GM21723 (cell line): ENCODE results near the gene CUL3.
A peak's percentile ranks its signal among the peaks of the same experiment; 100 is the strongest.
"Not testable (repeated sequence)": the region's sequence is repeated elsewhere in the genome, so short reads cannot be mapped to it uniquely, and the experiment has no call there.

Source experiments
- ATAC-seq: cut with Tn5 transposase; IDR thresholded peaks from one replicate; pipeline ENCODE4 v1.9.1; 2021; ENCODE audit warnings: mild to moderate bottlenecking, moderate library complexity; ENCODE audit not compliant: unreplicated experiment

Gene CUL3

GRCh38 chr2:224585211-224586088 is at the start of gene CUL3:
Gene CUL3 (minus strand): TSS chr2:224585363. CDS start chr2:224585009, 354 bp downstream.
- peak; percentile 80 for ATAC-seq

GRCh38 chr2:224630659-224631550 is 45.7 kb upstream of the CUL3 start:
- no peak for ATAC-seq

DNA sequence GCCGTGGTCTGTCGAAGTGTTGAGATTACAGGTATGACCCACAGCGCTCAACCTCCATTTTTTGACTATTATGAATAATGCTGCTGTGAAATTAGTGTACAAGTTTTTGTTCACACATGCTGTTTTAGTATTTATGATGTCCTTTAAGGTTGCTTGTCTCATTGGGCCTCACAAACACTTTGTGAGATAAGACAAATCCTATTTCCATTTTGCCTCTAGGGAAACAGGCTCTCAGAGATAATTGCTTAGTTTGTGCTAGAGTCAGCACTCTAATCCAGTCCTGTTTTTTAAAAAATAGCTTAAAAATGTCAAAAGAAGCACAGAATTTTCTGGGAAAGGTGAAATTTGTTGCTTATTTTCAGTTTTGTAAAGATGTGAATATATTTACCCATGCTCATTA is 43.3 kb upstream of the CUL3 start:
- no peak for ATAC-seq

GRCh38 chr2:224626735-224627134 is 41.6 kb upstream of the CUL3 start:
- no peak for ATAC-seq

DNA sequence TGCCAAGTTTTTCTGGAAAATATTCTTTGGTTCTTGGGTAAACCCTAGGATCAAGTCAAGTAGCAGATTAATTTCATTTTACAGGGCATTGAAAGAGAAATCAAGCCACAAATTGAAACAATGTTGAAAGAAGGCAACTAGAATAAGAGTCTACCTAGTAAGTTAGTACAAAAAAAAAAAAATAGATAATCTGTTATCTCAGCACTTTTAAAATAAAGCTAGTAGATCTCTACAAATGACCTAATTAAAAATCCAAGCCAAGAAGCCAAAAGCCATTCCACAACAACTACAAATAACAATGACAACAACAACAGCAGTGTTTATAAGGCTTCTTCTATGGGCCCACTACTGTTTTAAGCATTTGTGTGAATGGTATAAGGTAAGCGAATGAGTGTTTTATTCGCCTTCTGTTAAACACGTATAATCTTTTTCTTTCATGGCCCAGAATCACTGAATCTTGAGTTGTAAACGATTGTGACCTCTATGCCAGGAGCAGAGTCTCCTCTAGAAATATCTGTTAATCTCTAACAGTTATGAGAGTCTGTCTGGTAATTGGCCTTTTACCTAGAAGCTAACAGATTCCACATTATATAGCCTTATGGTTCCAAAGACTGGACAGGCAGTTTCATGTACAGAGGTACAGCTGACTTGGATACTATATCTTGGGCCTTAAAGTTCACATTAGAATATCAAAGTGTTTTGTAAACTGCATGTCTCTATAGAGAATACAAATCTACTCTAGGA is 28.6 kb upstream of the CUL3 start:
- no peak for ATAC-seq

- ATAC-seq, result no peak
Measured at GRCh38 chr2:224612578-224612977, 27.4 kb upstream of the CUL3 start.

GRCh38 chr2:224611938-224612337 is 26.8 kb upstream of the CUL3 start:
- no peak for ATAC-seq

GRCh38 chr2:224608104-224608503 is 22.9 kb upstream of the CUL3 start:
- ATAC-seq, result no peak

DNA sequence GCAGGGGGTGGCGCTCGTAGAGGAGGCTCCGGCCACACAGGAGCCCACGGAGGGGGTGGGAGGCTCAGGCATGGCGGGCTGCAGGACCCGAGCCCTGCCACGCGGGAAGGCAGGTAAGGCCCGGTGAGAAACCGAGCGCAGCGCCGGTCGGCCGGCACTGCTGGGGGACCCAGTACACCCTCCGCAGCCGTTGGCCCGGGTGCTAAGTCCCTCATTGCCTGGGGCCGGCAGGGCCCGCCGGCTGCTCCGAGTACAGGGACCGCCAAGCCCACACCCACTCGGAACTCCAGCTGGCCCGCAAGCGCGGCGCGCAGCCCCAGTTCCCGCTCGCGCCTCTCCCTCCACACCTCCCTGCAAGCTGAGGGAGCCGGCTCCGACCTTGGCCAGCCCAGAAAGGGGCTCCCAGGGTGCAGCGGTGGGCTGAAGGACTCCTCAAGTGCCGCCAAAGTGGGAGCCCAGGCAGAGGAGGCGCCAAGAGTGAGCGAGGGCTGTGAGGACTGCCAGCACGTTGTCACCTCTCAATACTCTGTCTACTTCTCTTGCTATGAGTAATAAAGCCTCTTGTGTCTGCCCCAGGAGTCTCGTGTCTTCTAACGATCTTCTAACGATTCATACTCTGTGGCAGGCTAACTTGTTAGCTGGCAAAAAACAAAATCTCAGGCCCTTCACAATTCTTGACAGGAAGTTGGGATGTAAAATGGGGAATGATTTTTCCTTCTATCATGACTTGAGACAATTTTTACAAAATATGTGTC is 18.8 kb upstream of the CUL3 start:
- not testable (repeated sequence) for ATAC-seq

- ATAC-seq, result not testable (repeated sequence)
Measured at GRCh38 chr2:224602778-224603375, 17.7 kb upstream of the CUL3 start.

GRCh38 chr2:224601923-224602322 is 16.8 kb upstream of the CUL3 start:
- ATAC-seq, result no peak

DNA sequence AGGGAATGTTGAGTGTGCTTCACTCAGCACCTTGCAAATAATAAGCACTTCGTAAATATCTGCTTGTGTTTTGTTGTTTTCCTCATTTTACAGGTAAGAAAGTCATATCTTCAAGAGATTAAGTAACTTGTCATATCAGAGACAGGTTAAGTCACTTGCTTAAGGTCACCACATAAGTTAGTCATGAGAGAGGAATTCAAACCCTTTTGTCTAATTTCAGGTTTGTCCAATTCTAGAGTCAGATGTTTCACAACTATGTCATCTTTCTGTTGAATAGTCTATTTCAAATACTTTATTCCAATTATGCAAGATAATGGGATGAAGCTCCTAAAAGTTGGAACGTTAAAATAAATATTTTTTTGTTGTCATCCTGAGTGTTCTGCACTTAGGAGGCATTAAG is 13.5 kb upstream of the CUL3 start:
- no peak for ATAC-seq

GRCh38 chr2:224596289-224596688 is 11.1 kb upstream of the CUL3 start:
- ATAC-seq, result peak; percentile 60

DNA sequence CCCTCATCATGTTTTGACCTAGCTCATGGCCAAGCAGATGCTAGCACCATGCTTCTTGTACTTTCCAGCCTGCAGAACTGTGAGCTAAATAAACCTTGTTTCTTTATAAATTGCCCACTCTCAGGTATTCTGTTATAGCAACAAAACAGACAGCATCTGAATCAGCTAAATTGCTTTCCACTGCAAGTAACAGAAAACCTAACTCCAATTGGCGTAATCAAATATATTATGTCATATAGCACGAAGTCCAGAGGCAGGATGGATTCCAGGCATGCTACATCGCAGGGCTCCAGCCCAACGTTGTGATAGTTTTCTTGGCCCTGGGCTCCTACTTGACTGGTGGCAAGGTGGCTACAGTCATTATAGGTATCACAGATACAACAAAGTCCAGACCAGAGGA is 10.4 kb upstream of the CUL3 start:
- ATAC-seq, result no peak

DNA sequence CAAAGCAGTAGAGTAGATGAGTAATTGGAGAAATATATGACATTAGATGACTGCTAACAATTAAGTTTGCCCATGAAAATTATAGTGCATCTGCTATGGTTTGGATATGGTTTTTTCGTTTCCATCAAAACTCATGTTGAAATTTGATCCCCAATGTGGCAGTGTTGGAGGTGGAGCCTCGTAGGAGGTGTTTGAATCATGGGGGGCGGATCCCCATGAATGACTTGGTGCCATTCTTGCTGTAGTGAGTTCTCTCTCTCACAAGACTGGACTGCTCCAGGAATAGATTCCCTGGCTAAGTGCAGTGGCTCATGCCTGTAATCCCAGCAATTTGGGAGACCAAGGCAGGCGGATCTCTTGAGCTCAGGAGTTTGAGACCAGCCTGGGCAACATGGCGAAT is 9.7 kb upstream of the CUL3 start:
- no peak for ATAC-seq

- no peak for ATAC-seq
Measured at GRCh38 chr2:224591220-224591619, 6.1 kb upstream of the CUL3 start.

GRCh38 chr2:224586127-224586695 is 1.0 kb upstream of the CUL3 start:
- no peak for ATAC-seq

DNA sequence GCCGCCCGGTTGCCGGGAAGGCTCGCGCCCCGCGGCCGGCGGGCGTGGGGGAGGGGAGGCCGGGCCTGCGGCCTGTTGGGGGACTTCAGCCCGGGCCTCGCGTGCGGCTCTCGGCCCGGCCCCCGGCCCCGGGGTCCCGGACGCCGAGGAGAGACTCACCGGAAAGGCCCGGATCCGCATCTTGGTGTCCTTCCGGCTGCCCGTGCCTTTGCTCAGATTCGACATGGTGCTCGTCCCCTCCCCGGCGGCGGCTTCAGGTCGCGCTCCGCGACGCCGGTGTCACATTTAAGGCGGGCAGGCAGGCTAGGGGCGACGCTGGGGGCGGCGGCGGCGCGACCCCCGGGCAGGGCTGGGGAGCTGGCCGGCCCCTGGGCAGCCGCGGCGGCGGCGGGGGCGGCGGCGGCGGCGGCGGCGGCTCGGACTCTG is 365 bp downstream of the CUL3 start:
- peak; percentile 36 for ATAC-seq

- ATAC-seq, result no peak
Measured at GRCh38 chr2:224584111-224584784, 915 bp downstream of the CUL3 start.
